ENCODE data around the gene LCE3C. TPM values are rescaled to one million over a fixed set of nuclear protein-coding genes. Genes with fewer than 3 reads are reported as not detected.

LCE3C gene
- total and polyA plus RNA-seq, 9 donors: not detected

Other genes with a start within 250 kb of the LCE3C start
- not detected for gene FLG2, start 240.2 kb upstream of the LCE3C start, total RNA-seq
- gene FLG2, start 240.2 kb upstream of the LCE3C start, polyA plus RNA-seq (ENCODE audit: insufficient read depth in 1 of 8, insufficient read length in 8 of 8, low replicate concordance in 1 of 8): under 1 TPM in 6 of 8 donors, not detected in 2; 0.01 to 0.11 (median 0.04) TPM
- not detected for gene CRNN, start 186.0 kb upstream of the LCE3C start, total RNA-seq
- gene CRNN, start 186.0 kb upstream of the LCE3C start, polyA plus RNA-seq (ENCODE audit: insufficient read depth in 1 of 8, insufficient read length in 8 of 8, low replicate concordance in 1 of 8): not detected
- not detected for gene LCE5A, start 89.4 kb upstream of the LCE3C start, total RNA-seq
- gene LCE5A, start 89.4 kb upstream of the LCE3C start, polyA plus RNA-seq (ENCODE audit: insufficient read depth in 1 of 8, insufficient read length in 8 of 8, low replicate concordance in 1 of 8): not detected
- gene CRCT1, start 85.8 kb upstream of the LCE3C start, total RNA-seq: not detected
- not detected for gene CRCT1, start 85.8 kb upstream of the LCE3C start, polyA plus RNA-seq (ENCODE audit: insufficient read depth in 1 of 8, insufficient read length in 8 of 8, low replicate concordance in 1 of 8)
- not detected for gene LCE3E, start 33.5 kb upstream of the LCE3C start, total RNA-seq
- gene LCE3E, start 33.5 kb upstream of the LCE3C start, polyA plus RNA-seq (ENCODE audit: insufficient read depth in 1 of 8, insufficient read length in 8 of 8, low replicate concordance in 1 of 8): not detected
- not detected for gene LCE3D, start 19.7 kb upstream of the LCE3C start, total RNA-seq
- gene LCE3D, start 19.7 kb upstream of the LCE3C start, polyA plus RNA-seq (ENCODE audit: insufficient read depth in 1 of 8, insufficient read length in 8 of 8, low replicate concordance in 1 of 8): not detected
- not detected for gene LCE3B, start 13.6 kb downstream of the LCE3C start, total RNA-seq
- gene LCE3B, start 13.6 kb downstream of the LCE3C start, polyA plus RNA-seq (ENCODE audit: insufficient read depth in 1 of 8, insufficient read length in 8 of 8, low replicate concordance in 1 of 8): not detected
- gene LCE3A, start 22.9 kb downstream of the LCE3C start, total RNA-seq: not detected
- not detected for gene LCE3A, start 22.9 kb downstream of the LCE3C start, polyA plus RNA-seq (ENCODE audit: insufficient read depth in 1 of 8, insufficient read length in 8 of 8, low replicate concordance in 1 of 8)
- gene LCE2D, start 63.1 kb downstream of the LCE3C start, total RNA-seq: not detected
- gene LCE2D, start 63.1 kb downstream of the LCE3C start, polyA plus RNA-seq (ENCODE audit: insufficient read depth in 1 of 8, insufficient read length in 8 of 8, low replicate concordance in 1 of 8): not detected
- not detected for gene LCE2C, start 75.0 kb downstream of the LCE3C start, total RNA-seq
- not detected for gene LCE2C, start 75.0 kb downstream of the LCE3C start, polyA plus RNA-seq (ENCODE audit: insufficient read depth in 1 of 8, insufficient read length in 8 of 8, low replicate concordance in 1 of 8)
- not detected for gene LCE2B, start 85.9 kb downstream of the LCE3C start, total RNA-seq
- gene LCE2B, start 85.9 kb downstream of the LCE3C start, polyA plus RNA-seq (ENCODE audit: insufficient read depth in 1 of 8, insufficient read length in 8 of 8, low replicate concordance in 1 of 8): not detected
- gene LCE2A, start 98.1 kb downstream of the LCE3C start, total RNA-seq: not detected
- not detected for gene LCE2A, start 98.1 kb downstream of the LCE3C start, polyA plus RNA-seq (ENCODE audit: insufficient read depth in 1 of 8, insufficient read length in 8 of 8, low replicate concordance in 1 of 8)
- not detected for gene LCE4A, start 107.9 kb downstream of the LCE3C start, total RNA-seq
- gene LCE4A, start 107.9 kb downstream of the LCE3C start, polyA plus RNA-seq (ENCODE audit: insufficient read depth in 1 of 8, insufficient read length in 8 of 8, low replicate concordance in 1 of 8): not detected
- not detected for gene KPRP, start 157.8 kb downstream of the LCE3C start, total RNA-seq
- gene KPRP, start 157.8 kb downstream of the LCE3C start, polyA plus RNA-seq (ENCODE audit: insufficient read depth in 1 of 8, insufficient read length in 8 of 8, low replicate concordance in 1 of 8): not detected
- not detected for gene LCE1F, start 174.9 kb downstream of the LCE3C start, total RNA-seq
- gene LCE1F, start 174.9 kb downstream of the LCE3C start, polyA plus RNA-seq (ENCODE audit: insufficient read depth in 1 of 8, insufficient read length in 8 of 8, low replicate concordance in 1 of 8): not detected
- not detected for gene LCE1E, start 186.0 kb downstream of the LCE3C start, total RNA-seq
- not detected for gene LCE1E, start 186.0 kb downstream of the LCE3C start, polyA plus RNA-seq (ENCODE audit: insufficient read depth in 1 of 8, insufficient read length in 8 of 8, low replicate concordance in 1 of 8)
- gene LCE1D, start 196.5 kb downstream of the LCE3C start, total RNA-seq: not detected
- not detected for gene LCE1D, start 196.5 kb downstream of the LCE3C start, polyA plus RNA-seq (ENCODE audit: insufficient read depth in 1 of 8, insufficient read length in 8 of 8, low replicate concordance in 1 of 8)
- not detected for gene LCE1C, start 206.4 kb downstream of the LCE3C start, total RNA-seq
- gene LCE1C, start 206.4 kb downstream of the LCE3C start, polyA plus RNA-seq (ENCODE audit: insufficient read depth in 1 of 8, insufficient read length in 8 of 8, low replicate concordance in 1 of 8): not detected
- gene LCE1B, start 211.7 kb downstream of the LCE3C start, total RNA-seq: not detected
- not detected for gene LCE1B, start 211.7 kb downstream of the LCE3C start, polyA plus RNA-seq (ENCODE audit: insufficient read depth in 1 of 8, insufficient read length in 8 of 8, low replicate concordance in 1 of 8)
- not detected for gene LCE1A, start 227.2 kb downstream of the LCE3C start, total RNA-seq
- gene LCE1A, start 227.2 kb downstream of the LCE3C start, polyA plus RNA-seq (ENCODE audit: insufficient read depth in 1 of 8, insufficient read length in 8 of 8, low replicate concordance in 1 of 8): not detected
- not detected for gene LCE6A, start 242.6 kb downstream of the LCE3C start, total RNA-seq
- gene LCE6A, start 242.6 kb downstream of the LCE3C start, polyA plus RNA-seq (ENCODE audit: insufficient read depth in 1 of 8, insufficient read length in 8 of 8, low replicate concordance in 1 of 8): not detected

Measured in muscle of leg (tissue), 9 donors.